Activated CD4-positive, alpha-beta T cell treated with anti-CD3 and anti-CD28 coated beads, Interleukin-2, amount 50 U/mL, for 4 hours (primary cell): ENCODE data around the gene SLC6A11.

Experiments
- DNase-seq, 2 experiments: peaks; one replicate each; pipeline ENCODE4 v3.0.0-alpha.2; 2020

Gene SLC6A11

DNA sequence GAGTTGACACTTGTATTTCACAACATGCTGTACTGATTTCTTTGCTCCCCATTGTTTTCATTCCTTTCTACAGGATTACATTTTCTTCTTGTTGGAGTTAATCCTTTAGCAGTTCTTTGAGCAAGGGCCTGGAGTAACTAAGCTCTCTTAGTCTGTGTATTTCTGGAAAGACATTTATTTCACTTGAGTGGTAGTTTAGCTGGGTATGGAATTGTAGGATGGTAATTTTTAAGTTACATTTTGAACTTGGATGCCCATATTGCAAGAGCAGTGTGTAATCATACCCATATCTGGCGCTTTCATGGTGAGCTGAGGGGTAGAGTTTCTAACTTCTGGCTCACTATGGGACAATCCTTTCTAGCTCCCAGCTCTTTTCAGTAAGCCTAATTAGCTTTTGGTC lies 74.6 kb downstream of the SLC6A11 start:
- DNase-seq, result no peak

DNA sequence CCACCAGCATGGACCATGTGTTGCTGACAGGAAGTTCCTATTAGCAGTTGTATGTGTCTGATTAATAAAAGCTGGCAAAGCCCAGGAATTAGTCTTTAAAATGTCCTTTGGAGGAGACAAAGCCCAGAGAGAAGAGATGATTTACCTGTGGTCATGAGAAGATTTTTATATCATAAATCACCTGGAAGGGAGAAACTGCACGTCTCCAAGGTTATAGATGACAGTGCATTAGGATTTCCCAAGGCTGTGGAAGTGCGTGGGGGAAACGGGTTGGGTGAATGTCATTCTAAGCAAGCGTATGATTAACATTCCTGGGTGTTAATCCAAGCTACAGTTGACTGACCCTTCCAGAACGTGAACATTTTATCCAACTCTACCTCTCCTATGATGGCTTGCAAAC lies 76.6 kb downstream of the SLC6A11 start:
- DNase-seq, result no peak

DNA sequence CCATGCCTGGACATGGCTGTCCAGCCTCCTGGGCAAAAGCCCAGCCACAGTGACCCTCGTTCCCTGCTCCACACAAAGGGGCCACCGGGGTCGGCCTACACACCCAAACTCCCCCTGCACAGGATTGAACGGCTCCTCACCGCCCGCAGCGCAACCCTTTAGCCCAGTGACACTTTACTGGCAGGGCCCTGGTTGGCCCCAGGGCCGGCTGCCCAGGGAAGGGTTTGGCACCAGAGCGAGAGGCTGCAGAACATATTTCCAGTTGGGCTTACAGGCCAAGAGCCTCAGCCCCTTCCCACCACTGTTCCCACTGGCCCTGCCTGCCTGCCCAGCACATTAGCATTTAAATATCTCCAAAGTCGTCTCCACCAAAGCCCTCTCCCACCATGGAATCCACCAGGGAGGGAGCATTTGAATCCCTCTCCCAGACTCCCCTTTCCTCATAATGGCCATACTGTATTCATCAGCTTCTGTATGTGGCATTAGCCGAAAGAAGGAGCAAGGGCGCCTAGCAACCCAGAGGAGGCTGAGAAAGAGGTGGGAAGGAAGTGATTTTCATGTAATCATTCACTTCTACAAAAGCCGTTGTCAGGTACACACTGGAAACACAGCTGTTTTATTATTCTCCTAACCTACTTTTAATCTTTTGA lies 85.4 kb downstream of the SLC6A11 start:
- no peak for DNase-seq

DNA sequence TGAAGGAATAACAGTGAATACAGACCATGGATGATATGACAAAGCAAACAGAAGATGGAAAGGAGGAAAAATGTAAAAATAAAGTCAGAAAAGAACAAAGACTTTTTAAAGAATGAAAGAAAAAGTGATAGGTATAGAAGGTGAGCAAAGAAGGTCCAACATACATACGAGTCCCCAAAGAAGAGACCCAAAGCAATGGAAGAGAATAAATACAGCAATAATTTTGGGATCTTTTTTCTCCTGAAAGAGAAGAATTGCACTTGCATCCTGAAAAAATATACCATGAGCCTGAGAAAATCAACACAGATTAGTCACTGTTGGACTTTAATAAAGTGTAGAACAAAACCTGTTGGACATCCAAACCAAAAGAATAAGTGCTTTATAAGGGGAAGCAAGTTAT lies 91.2 kb downstream of the SLC6A11 start:
- DNase-seq, result no peak

DNA sequence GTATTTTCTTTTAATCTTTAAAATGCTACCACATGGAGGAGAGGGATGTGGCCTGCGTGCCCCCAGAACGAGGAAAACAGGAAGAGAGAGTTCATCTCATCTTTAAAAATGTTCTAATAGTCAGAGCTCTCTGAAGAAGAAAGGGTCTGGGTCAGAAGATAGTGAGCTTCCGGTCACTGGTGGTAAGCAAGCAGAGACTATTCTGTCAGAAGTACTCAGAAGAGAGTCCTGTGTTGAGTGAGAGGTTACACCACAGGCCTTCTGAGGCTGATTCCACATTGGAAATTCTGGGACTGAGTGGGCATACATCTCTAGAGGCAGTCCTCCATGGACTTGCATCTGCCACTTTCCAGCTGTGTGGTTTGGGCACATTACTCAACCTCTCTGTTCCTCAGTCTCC lies 94.3 kb downstream of the SLC6A11 start:
- no peak for DNase-seq

DNA sequence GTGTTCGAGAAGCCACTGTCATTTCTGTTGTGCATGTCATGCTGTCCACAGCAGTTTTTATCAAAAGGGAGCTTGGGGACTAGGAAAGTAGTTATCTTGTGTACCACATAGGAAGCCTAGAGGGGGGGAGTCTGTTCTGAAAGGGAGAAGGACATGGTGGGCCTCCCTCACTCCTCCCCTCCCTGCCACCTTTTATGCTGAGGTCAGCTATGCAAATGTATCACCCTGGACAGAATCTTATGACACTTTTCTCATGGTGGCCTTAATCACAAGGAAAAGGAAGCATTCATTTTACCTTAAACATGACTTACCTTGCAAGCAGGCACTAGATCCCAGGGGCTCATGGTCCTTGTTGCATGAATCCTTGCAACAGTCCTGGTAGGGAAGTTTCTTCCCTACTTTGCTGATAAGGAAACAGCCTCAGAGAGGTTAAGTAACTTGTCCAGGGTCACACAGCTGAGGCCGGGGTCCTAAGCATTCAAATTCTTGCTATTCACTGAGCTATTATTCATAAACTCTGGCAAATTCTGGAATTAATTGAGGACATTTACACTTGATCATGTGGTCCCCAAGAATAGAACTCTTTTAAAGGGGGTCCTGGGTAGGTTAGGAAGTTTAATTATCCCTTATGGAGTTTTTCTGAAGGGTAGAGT lies 95.4 kb downstream of the SLC6A11 start:
- no peak for DNase-seq

DNA sequence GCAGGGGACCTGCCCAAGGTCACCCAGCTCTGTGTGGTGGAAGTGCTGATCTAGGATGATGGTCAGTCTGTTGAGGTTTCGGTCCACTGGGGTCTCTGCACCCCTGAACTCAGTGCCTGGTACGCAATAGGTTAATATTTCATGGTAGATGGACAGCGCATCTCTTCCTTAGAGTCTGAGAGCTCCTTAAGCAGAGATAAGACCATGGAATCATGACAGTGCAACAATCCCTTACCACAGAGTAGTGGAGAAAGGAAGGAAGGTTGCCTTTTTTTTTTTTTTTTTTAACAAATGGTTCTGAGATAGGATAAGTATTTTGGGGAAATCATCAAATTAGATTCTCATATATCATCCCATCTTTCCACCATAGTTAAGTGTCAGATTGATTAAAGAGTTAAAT lies 96.8 kb downstream of the SLC6A11 start:
- no peak for DNase-seq

DNA sequence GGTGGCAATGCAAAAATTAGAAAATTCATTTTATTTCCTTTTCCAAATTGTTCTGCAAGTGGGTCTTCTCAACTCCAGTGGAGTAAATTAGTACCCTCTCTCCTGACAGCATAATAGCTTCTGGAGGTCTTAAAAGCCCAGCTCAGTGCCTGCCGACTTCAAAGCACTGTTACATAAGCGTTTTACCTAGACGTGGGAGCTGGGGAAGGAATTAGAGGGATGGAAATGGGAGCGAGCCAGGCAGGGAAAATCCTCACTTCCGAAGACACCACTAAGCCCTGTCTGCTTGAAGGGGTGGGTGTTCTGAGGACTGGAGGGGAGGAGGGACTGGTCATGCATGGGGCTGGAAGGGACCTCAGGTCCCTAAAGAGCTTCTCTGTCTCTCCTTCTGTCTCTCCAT lies 99.3 kb downstream of the SLC6A11 start:
- DNase-seq, result no peak

DNA sequence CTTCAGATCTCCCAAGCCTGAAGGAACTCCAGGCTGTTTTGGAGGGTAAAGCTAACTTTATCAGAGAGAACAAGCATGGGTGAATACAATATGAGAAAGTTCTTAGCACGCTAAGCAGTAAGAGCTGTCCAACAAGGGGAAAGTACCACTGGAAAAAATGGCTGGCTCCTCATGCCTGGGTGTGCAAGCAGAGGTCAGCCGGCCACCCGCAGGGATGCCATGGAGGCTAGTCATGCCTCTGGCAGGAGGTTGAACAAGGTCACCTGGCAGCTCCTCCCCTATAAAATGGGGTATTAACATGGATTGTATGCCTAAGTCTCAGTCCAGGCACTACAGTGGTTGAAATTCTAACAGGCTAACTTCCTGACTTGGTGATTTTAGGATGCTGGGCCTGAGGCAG lies 101.1 kb downstream of the SLC6A11 start:
- no peak for DNase-seq

DNA sequence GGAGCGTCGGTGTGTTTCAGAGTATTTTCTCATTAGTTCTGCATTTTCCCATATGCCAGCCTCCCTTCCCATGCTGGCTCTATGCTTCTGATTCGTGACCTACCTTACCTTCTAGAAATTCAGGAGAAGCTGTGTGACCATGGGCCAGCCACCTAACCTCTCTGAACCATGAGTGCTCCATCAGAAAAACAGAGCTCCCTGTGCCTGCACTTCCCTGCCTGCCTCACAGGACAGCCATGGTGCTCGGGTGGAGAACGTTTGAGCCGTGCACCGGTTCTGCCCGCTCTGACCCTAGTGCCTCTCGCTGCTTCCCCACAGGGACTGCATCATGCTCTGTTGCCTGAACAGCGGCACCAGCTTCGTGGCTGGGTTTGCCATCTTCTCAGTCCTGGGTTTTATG lies 102.0 kb downstream of the SLC6A11 start:
- DNase-seq, result no peak

DNA sequence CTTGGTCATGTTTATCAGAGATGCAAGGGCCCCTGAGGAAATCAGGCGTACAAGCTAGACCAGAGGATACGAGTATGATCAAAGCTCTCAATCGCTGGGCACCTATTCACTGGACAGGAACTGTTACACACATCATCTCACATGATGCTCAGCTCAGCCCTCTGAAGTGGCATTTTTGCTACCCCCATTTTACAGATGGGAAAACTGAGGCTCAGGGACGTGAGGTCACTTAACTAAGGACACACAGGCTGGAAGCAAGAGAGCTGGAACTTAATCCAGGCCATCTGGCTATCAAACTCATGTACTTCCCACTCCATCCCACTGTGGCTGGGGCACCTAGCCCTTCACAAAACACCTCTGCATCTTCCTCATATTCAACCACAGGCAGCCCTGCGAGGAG lies 103.6 kb downstream of the SLC6A11 start:
- no peak for DNase-seq

DNA sequence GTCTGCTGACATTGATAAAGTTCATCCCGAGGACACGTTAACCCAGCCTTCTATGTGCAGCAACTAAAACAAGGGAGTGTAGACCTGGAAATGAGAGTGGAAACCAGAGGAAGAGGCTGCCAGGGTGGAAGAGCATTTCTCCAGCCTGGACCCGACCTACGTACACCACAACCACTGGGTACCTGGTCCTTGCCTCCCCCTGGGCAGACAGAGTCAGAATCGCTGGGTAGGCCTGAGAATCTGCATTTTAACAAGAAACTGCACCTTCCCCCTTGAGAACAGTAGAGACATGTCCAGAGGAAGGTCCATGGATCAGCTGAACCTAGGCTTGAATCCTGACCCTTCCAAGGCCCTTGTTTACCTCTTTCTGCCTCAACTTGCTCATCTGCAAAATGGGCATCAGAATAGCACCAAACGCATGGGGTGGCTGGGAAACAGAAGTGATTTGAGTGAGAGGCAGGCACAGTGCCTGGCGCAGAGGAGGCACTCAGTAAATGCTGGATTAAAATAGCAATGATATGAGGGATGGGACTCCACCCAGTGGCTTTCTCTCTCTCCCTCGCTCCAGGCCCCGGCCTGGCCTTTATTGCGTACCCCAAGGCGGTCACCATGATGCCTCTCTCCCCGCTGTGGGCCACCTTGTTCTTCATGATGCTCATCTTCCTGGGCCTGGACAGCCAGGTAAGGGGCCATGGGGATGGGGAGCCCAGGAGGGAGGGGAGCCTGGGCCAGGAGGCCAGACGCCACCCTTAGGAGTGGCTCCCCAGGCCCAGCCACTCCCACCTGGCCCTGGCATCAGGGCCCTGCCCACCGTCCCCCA lies 109.6 kb downstream of the SLC6A11 start:
- no peak for DNase-seq

DNA sequence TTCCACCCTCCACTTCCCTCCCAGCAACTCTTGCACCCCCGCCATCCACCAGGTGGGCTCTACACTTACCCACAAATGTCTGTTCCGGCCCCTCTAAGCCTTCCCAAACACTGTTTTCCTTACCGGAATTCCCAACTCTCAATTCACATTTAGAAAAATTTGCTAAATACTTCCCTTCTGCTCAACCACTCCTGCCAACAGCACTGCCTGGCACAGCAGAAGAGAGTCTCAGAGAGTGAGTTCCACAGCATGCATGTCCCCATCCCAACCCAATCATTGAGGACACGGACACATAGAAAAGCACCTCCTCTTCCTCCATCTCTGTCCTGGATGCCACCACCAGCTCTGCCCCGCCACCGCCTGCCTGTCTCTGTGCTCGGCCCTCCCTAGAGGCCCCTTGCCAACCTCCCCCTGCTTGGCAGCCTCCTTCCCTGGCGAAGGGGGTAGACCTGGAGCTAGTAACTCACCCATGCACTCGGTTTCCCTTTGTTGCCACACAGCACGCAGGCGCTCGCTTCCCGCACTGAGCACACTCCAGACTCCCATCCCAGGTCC lies 110.3 kb downstream of the SLC6A11 start:
- DNase-seq, result no peak

DNA sequence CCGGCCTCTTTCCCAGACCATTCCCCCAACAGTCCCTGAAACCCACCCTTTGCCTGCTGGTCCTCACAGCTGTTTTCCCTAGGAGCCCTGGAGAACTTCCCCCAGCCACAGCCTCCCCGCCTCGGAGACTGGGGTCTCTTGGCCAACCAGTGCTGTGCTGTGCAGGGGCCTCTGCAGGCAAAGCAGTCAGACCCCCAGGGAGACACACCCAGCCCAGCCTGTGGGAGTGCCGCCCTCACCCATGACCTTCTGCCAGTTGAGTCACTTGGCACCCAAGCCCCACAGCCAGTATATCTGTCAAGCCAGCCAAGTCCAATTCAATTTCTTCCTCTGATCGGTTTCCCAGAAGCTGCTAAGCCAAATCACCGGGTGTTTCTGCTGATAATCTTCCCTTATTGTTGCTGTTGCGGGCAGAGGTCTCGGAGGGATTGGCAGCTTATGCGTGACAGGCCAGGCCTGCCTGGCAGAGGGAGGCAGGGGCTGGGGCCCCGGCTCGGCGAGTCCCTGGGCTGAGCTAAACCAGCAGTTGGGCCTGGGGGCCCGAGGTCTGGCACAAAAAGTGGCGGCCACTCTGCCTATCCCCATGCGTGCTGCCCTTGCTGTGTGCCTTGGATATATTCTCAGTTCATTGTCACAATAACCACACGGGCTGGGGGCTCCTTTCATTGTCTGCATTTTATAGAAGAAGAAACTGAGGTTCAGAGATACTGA lies 110.9 kb downstream of the SLC6A11 start:
- DNase-seq, result no peak

DNA sequence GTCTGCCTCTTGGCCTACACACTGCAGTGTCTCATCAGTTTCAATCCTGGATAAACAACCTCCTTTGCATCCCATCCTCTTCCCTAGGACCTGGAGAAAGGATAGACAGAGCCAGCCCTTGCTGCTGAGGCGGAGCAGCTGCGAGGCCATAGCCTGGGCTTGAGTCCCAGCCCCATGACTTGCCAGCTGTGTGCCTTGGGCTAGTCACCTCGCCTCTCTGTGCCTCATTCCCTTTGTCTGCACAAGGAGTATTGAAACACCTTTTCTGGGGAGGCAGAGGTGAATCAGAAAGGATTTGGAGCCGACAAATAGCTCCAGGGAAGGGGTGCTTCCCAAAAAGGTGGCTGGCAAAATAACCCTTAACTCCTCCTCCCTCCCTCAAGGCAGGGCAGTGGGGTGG lies 111.5 kb downstream of the SLC6A11 start:
- no peak for DNase-seq

DNA sequence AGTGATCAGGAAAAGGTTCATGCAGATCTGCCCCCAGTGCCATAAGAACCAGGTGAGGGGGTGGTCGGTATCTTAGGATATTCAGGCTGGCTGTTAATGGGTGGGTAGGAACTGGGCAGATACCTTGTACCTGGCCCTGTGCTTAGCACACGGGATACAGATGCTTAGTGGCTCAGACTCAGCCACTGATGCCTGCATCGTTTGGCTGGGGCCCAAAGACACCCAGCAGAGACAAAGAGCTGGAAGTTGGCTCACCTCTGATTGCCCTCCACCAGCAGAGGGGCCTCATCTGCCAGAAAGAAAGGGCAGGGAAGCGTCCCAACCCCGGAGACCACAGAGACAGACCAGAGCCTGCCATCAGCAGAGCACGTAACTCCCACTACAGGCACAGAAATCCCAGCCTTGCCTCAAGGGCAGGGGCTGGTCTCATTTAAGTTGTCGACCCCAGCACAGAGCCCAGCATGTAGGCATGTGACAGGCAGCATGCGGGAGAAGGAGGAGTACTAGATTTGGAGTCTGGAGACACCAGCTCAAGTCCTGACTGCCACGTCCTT lies 112.5 kb downstream of the SLC6A11 start:
- no peak for DNase-seq

DNA sequence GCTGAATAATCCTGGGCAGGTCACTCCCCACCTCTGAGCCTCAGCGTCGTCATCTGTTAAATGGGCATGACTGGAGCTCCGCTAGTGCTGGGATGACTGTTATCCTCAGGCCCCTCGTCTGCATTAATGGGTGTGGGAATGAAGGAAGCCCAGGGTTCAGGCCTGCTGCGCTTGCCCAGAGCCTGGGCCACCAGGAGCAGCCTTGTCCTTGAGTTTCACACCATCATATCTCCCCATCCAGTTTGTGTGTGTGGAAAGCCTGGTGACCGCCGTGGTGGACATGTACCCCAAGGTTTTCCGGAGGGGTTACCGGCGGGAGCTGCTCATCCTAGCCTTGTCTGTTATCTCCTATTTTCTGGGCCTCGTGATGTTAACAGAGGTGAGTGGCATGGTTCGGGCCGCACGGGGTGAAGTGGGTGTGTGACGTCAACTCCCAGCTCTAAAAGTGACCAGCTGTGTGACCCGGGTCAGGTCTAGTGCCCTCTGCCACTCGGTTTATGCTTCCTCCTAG lies 113.0 kb downstream of the SLC6A11 start:
- no peak for DNase-seq

DNA sequence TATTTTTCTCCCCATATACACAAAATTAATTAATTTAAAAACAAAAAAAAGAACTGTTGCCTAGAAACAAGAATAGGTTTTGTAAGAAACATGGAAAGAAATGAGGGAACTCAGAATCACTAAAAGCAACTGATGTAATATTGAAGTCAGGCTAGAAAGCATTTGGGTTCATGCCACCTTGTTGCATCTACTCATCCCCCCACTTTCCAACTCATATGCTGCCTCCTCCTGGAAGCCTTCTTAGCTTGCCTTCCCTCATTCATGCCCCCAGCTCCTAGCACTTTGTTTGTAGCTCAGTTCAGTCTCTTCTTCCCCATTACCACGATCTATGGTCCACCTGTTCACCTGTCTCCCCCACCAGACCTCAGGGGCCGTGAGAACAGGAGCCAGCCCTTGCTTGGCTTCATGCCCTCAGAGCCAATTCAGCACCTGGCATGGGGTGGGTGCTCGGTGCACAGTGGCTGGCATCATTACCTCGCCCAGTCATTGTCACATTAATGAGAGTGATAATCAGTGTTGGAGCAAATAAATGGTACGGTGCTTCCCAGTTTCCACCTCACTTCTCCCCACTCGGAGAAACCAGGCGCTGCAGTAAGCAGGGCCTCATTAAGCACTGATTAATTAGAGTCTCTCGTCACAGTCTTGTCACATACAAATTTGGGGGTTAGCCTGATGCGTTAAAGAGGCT lies 114.1 kb downstream of the SLC6A11 start:
- DNase-seq, result no peak

DNA sequence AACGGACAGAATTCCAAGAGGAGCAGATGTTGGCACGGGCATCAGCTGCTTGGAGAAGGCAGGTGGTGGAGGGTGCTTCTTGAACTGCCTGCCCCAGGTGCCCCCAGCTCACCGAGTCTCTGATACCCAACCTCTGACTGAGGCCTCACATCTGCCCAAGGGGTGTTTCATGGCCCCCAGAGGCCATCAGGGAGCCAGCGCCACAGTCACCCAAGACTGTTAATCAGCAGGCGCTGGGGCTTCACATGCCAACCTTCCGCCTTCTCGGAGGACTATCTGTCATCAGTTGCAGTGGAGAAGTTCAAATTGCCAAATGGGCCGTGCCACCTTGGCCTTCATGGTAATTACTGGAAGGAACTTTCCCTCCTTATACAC lies 114.6 kb downstream of the SLC6A11 start:
- no peak for DNase-seq

DNA sequence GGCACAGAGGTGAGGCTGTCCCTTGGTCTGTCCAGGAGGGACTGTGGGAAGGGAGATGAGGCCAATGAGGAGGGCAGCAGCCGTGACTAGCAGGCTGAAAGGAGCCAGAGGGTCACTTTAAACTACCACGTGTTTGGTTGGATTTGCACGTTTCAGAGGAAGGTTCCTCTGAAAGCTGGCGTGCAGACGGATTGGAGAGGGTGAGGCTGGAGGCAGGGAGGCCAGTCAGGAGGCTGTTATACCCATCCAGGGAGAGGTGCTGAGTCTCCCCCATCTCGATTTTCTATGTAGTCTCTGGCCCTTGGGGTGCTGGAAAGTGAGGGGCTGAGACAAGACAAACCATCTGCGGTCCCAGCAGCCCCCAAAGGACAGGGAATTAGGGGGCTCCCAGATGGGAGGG lies 116.6 kb downstream of the SLC6A11 start:
- no peak for DNase-seq

DNA sequence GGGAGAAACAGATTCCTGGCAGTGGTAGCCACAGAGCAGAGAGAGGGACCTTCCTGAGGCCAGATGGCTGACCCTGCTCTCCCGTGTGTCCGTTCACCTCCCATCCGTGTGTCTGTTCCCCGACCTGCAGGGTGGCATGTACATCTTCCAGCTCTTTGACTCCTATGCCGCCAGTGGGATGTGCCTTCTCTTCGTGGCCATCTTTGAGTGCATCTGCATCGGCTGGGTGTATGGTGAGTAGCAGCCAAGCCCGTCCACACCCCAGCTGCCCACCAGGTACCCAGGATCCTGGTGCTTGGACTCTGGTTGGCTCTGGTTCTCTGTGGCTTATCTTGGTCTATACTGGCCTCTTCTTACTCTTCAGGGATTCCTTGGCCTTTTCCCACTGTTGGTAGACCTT lies 117.0 kb downstream of the SLC6A11 start:
- DNase-seq, result no peak

DNA sequence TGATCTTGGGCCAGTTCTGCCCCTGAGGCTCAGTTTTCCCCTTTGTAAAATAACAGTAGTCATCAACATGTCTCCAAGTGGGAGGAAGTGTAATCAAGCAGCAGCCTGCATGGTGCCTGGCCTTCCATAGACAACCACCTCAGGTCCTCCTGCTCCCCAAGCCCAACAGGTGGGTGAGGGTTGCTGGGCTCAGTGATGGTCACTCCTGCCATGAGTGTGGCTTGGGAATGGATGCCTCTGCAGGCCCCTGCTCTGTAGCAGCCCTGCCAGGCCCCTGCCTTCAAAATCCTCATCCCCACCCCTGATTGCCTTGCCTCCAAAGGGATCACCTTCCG lies 117.4 kb downstream of the SLC6A11 start:
- no peak for DNase-seq
